PC-3 (cell line): Measurements from ENCODE around the gene INPP5D. TPM values are rescaled to one million over a fixed set of nuclear protein-coding genes. Genes with fewer than 3 reads are reported as not detected.

ENCODE experiments used
- ATAC-seq: fragments of 200-7000 bp; cut with Tn5 transposase; 2 replicates; pipeline ENCODE4 v1.9.1; 2020; ENCODE audit warnings: mild to moderate bottlenecking, moderate library complexity
- BruUV-seq: library from RNA; stranded (reverse); fragments of 400-500 nt; replicated peaks from 2 replicates; lab custom pipeline; 2021; lab: Mats Ljungman, UMichigan
- CTCF ChIA-PET: fragments of 300-600 bp; sonication (Branson Sonifier 250); formaldehyde crosslinking; loops from one replicate; lab custom pipeline; 2022; ENCODE audit warnings: antibody characterized with exemption; lab: Charles Lee
- POLR2A ChIA-PET: fragments of 300-600 bp; sonication (Branson Sonifier 250); formaldehyde crosslinking; loops from one replicate; lab custom pipeline; 2022; ENCODE audit warnings: antibody characterized with exemption; ENCODE audit not compliant: unreplicated experiment; lab: Charles Lee
- DNase-seq: peaks from one replicate; pipeline ENCODE4 v3.0.0-alpha.2; 2015
- H2AFZ ChIP-seq: fragments of 300-600 bp; sonication (generic); 2 replicates; pipeline ENCODE4 v1.6.0; 2016; ENCODE audit warnings: antibody characterized with exemption, low read length
- H3F3A ChIP-seq: fragments of 300-600 bp; sonication (generic); one replicate; pipeline ENCODE4 v1.6.0; 2017; ENCODE audit warnings: antibody characterized with exemption, low read length, control low read depth, mild to moderate bottlenecking; ENCODE audit not compliant: unreplicated experiment
- H3K27ac ChIP-seq: fragments of 300-600 bp; sonication (generic); 2 replicates; pipeline ENCODE4 v1.5.1; 2016; ENCODE audit warnings: mild to moderate bottlenecking, low read length
- H3K27me3 ChIP-seq: fragments of 300-600 bp; sonication (generic); 2 replicates; pipeline ENCODE4 v1.6.1; 2016; ENCODE audit warnings: low read length, mixed read lengths
- H3K36me3 ChIP-seq: fragments of 300-600 bp; sonication (generic); 2 replicates; pipeline ENCODE4 v1.6.1; 2016; ENCODE audit warnings: low read depth, mixed run types, low read length, mixed read lengths
- H3K4me1 ChIP-seq: fragments of 300-600 bp; sonication (generic); 2 replicates; pipeline ENCODE4 v1.5.1; 2016; ENCODE audit warnings: low read length; ENCODE audit not compliant: insufficient read depth
- H3K4me2 ChIP-seq: fragments of 300-600 bp; sonication (generic); 2 replicates; pipeline ENCODE4 v1.6.0; 2016; ENCODE audit warnings: low read length
- H3K4me3 ChIP-seq: fragments of 300-600 bp; sonication (generic); 2 replicates; pipeline ENCODE4 v1.5.1; 2016; ENCODE audit warnings: mild to moderate bottlenecking, low read length, mixed read lengths
- H3K79me2 ChIP-seq: fragments of 300-600 bp; sonication (generic); 2 replicates; pipeline ENCODE4 v1.6.1; 2017; ENCODE audit warnings: low read length, mixed read lengths
- H3K9ac ChIP-seq: fragments of 300-600 bp; sonication (generic); 2 replicates; pipeline ENCODE4 v1.6.0; 2016; ENCODE audit warnings: mild to moderate bottlenecking, low read length
- H3K9me2 ChIP-seq: fragments of 300-600 bp; sonication (generic); replicated peaks from 2 replicates; pipeline ENCODE4 v1.6.1; 2016; ENCODE audit warnings: mixed run types, low read length, mixed read lengths
- H3K9me3 ChIP-seq: fragments of 300-600 bp; sonication (generic); 2 replicates; pipeline ENCODE4 v1.6.1; 2016; ENCODE audit warnings: low read length, mixed read lengths
- H4K20me1 ChIP-seq: fragments of 300-600 bp; sonication (generic); 2 replicates; pipeline ENCODE4 v1.6.1; 2016; ENCODE audit warnings: low read length, mixed read lengths
- CTCF ChIP-seq: fragments of 300-600 bp; sonication (generic); conservative IDR thresholded peaks from 2 replicates; pipeline ENCODE4 v1.5.1; 2017; ENCODE audit warnings: antibody characterized with exemption, low read depth, mild to moderate bottlenecking, low read length
- EZH2 ChIP-seq: fragments of 300-600 bp; sonication (generic); IDR thresholded peaks from one replicate; pipeline ENCODE4 v1.6.1; 2017; ENCODE audit warnings: antibody characterized with exemption, mild to moderate bottlenecking, low read length; ENCODE audit not compliant: unreplicated experiment
- EZH2phosphoT487 ChIP-seq: fragments of 300-600 bp; sonication (generic); IDR thresholded peaks from 2 replicates; pipeline ENCODE4 v1.6.1; 2018; ENCODE audit warnings: mild to moderate bottlenecking, antibody characterized with exemption, low read length, borderline replicate concordance
- intact Hi-C: fragments of 100-400 bp; cut with micrococcal nuclease; formaldehyde crosslinking; loops from 2 replicates; pipeline ENCODE4 v1.9.0; 2023
- total RNA-seq: library from RNA; depleted of rRNA; stranded (reverse); fragments of >200 nt; gene quantifications from 2 replicates; pipeline ENCODE4 v1.2.3, GENCODE V29; 2014

Gene INPP5D
- total RNA-seq, 1 experiment from 2014 or later = 0.26 TPM

- CTCF ChIA-PET = no interaction called here
- H3K9me3 ChIP-seq = no peaks in the 10 kb centered on the region
- H3F3A ChIP-seq = no peaks in the 10 kb centered on the region
- POLR2A ChIA-PET = no interaction called here
- H3K27me3 ChIP-seq = no peaks in the 10 kb centered on the region
- no peak overlapping the region for H3K4me2 ChIP-seq
- H3K9ac ChIP-seq = no peak overlapping the region
- BruUV-seq = no TSS peak
- no peaks in the 10 kb centered on the region for H4K20me1 ChIP-seq
- H3K27ac ChIP-seq = no peak overlapping the region
- H2AFZ ChIP-seq = no peak overlapping the region
- ATAC-seq (no peak), DNase-seq (no peak)
- no peaks in the 10 kb centered on the region for H3K9me2 ChIP-seq
- no peaks in the 10 kb centered on the region for H3K4me1 ChIP-seq
- no peak overlapping the region for H3K4me3 ChIP-seq
- TF ChIP-seq CTCF = no peak
- TF ChIP-seq EZH2phosphoT487 = no peak
- no peak for TF ChIP-seq EZH2
- no peaks in the 10 kb centered on the region for H3K36me3 ChIP-seq
- no peaks in the 10 kb centered on the region for H3K79me2 ChIP-seq
- intact Hi-C loops = no loop called here
Observed at GRCh38 chr2:233130024-233130423, 69.9 kb downstream of the INPP5D start.

- Histone ChIP-seq H4K20me1 (no peaks in the 10 kb centered on the region), H3K9ac (no peak overlapping the region), H3K9me3 (no peaks in the 10 kb centered on the region), H3K27me3 (no peaks in the 10 kb centered on the region), H3K9me2 (no peaks in the 10 kb centered on the region), H3K4me3 (no peak overlapping the region), H3K36me3 (no peaks in the 10 kb centered on the region), H3F3A (no peaks in the 10 kb centered on the region), H3K79me2 (no peaks in the 10 kb centered on the region), H3K27ac (no peak overlapping the region), H3K4me2 (no peak overlapping the region), H3K4me1 (no peaks in the 10 kb centered on the region), H2AFZ (no peak overlapping the region)
- BruUV-seq = no TSS peak
- TF ChIP-seq EZH2 = no peak
- no peak for TF ChIP-seq EZH2phosphoT487
- TF ChIP-seq CTCF = no peak
- DNase-seq (no peak), ATAC-seq (no peak)
- intact Hi-C loops = no loop called here
- ChIA-PET POLR2A (no interaction called here), CTCF (no interaction called here)
Observed at GRCh38 chr2:233130481-233131020, 70.4 kb downstream of the INPP5D start.

DNA sequence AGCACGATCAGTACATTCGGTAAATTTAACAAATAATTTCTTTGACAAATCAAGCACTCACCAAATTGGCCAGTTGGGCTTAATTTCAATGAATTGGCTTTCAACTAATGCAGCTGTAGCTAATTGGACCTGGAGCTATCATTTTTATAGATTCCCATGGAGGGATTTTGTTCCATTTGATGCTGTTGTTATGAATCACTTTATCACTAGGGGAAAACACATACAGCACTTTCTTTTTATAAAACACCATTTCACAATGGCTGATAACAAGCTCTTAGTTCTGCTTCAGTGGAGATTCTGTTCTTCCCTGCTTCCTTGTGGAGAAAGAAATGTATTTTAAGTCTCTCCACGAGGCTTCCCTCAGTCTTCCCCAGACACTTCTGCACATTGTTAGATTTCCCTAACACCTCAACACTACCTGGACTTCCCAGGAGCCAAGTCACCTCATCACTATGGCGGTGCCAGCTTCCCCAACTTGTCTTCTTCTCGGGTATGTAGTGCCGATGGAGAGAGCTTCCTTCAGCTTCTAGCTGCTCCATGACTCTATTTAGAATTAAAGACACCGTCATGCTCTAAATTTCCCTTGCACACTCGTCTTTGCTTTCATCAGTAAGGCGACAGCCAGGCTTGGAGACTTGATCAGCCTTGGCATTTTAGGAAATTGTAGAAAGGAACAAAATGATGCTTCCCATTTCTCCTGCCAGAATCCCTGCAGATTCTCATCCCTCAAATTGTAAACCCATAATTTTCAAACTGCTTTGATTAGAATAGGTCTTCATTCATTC, 72.0 kb downstream of the INPP5D start:
- H2AFZ ChIP-seq = no peak overlapping the region
- CTCF ChIA-PET = interaction anchor here (0.6 to 0.9 kb wide), 2 partner anchors 66 to 521 kb away, joined by 3 to 4 read pairs; no protein-coding TSS in a partner anchor

More for the DNA sequence above, 72.0 kb downstream of the INPP5D start:
- Histone ChIP-seq H3K9me2 (no peaks in the 10 kb centered on the region), H3K79me2 (no peaks in the 10 kb centered on the region), H3K9me3 (no peaks in the 10 kb centered on the region), H3K36me3 (no peaks in the 10 kb centered on the region), H3K4me3 (no peak overlapping the region), H3F3A (no peaks in the 10 kb centered on the region), H3K4me1 (no peaks in the 10 kb centered on the region), H3K9ac (no peak overlapping the region), H3K27me3 (no peaks in the 10 kb centered on the region), H4K20me1 (no peaks in the 10 kb centered on the region), H3K27ac (no peak overlapping the region), H3K4me2 (no peak overlapping the region)
- no peak for ATAC-seq
- POLR2A ChIA-PET = interaction anchor here (0.6 kb wide), 1 partner anchor 659 kb away, joined by 4 read pairs; no protein-coding TSS in a partner anchor
- intact Hi-C loops = no loop called here
- no peak for TF ChIP-seq EZH2
- TF ChIP-seq EZH2phosphoT487 = no peak
- BruUV-seq = no TSS peak
- DNase-seq = no peak
